GM12892 (cell line): ENCODE data around the gene ADCY7.

ENCODE experiments used
- DNase-seq: peaks from one replicate; pipeline ENCODE4 v3.0.0; 2011; ENCODE audit not compliant: insufficient read length
- FAIRE-seq: peaks from 2 replicates; lab custom pipeline; 2011; peaks lifted over from hg19 to GRCh38; lab: Jason Lieb, UNC
- POLR2A ChIP-seq: IDR thresholded peaks from 2 replicates; pipeline ENCODE4 v1.6.1; 2011; ENCODE audit warnings: low read depth, low read length, control low read depth
- POLR2AphosphoS5 ChIP-seq: IDR thresholded peaks from 2 replicates; pipeline ENCODE4 v1.6.1; 2011; ENCODE audit warnings: low read depth, low read length, control low read depth
- TAF1 ChIP-seq: IDR thresholded peaks from 2 replicates; pipeline ENCODE4 v1.6.1; 2011; ENCODE audit warnings: low read depth, mild to moderate bottlenecking, control low read depth, low read length, borderline replicate concordance

ADCY7 gene

GRCh38 chr16:50304467-50305440 is 38.4 kb downstream of the ADCY7 start:
- no peak for TF ChIP-seq POLR2AphosphoS5
- no peak for TF ChIP-seq TAF1
- no peak for TF ChIP-seq POLR2A
- DNase-seq: peak; percentile 12
- FAIRE-seq: no peak

DNA sequence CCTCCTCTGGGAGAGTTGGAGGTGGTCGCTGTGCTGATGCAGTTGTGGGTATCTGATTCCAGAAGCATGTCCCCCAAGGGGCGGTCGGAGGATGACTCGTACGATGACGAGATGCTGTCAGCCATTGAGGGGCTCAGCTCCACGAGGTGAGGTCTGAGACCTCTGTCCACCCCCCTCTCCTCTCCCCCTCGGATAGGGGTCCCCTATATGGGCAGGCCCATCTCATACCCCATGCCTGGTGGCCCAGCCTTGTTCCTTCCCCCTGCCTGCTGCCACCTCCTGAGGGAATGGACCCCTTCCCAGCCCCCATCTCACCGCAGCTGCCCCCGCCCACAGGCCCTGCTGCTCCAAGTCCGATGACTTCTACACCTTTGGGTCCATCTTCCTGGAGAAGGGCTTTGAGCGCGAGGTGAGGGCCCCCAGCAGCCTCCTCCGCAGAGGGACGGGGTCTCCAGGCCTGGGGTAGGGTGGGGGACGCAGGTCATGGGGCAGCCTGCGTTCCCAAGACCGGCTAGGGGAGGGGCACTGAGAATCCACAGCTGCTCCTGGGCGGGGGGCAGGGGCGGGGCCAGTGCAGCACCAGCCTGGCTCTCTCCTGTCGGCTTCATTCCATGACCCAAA is 39.2 kb downstream of the ADCY7 start:
- TF ChIP-seq POLR2A (no peak), TAF1 (no peak), POLR2AphosphoS5 (no peak)
- peak; percentile 19 for DNase-seq
- FAIRE-seq: no peak

GRCh38 chr16:50306287-50306686 is 39.9 kb downstream of the ADCY7 start:
- FAIRE-seq (no peak), DNase-seq (no peak)
- TF ChIP-seq TAF1 (no peak), POLR2A (no peak), POLR2AphosphoS5 (no peak)

DNA sequence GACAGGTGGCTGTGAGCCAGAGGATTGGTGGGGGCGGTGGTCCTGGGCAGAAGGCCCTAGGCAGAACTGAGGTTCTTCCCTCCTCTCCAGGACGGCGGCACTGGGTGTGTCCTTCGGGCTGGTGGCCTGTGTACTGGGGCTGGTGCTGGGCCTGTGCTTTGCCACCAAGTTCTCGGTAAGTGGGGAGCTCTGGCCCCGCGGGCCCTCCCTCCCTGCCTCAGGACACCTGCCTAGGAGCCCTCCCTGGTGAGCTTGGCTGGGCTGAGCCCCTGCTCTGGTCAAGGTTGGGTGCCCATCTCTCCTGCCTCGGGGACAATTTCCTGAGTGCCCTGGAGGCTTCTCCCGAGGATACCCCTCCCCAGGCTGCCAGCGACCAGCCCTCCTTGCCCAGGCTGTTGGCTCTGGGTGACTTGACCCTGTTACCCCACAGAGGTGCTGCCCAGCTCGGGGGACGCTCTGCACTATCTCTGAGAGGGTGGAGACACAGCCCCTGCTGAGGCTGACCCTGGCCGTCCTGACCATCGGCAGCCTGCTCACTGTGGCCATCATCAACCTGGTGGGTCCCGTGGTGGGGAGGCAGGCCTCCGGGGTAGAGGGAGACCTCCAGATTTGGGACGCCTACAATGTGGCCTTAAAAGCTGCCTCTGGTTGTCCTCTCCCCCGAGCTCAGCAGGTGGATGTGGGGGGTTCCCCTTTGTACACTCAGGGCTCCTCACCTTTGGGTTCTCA is 42.0 kb downstream of the ADCY7 start:
- FAIRE-seq: no peak
- no peak for TF ChIP-seq TAF1
- no peak for TF ChIP-seq POLR2A
- TF ChIP-seq POLR2AphosphoS5: no peak
- DNase-seq: peak; percentile 15

- peak; percentile 9 for DNase-seq
- TF ChIP-seq POLR2AphosphoS5 (no peak), TAF1 (no peak), POLR2A (no peak)
- no peak for FAIRE-seq
Observed at GRCh38 chr16:50309156-50309526, 42.8 kb downstream of the ADCY7 start.

DNA sequence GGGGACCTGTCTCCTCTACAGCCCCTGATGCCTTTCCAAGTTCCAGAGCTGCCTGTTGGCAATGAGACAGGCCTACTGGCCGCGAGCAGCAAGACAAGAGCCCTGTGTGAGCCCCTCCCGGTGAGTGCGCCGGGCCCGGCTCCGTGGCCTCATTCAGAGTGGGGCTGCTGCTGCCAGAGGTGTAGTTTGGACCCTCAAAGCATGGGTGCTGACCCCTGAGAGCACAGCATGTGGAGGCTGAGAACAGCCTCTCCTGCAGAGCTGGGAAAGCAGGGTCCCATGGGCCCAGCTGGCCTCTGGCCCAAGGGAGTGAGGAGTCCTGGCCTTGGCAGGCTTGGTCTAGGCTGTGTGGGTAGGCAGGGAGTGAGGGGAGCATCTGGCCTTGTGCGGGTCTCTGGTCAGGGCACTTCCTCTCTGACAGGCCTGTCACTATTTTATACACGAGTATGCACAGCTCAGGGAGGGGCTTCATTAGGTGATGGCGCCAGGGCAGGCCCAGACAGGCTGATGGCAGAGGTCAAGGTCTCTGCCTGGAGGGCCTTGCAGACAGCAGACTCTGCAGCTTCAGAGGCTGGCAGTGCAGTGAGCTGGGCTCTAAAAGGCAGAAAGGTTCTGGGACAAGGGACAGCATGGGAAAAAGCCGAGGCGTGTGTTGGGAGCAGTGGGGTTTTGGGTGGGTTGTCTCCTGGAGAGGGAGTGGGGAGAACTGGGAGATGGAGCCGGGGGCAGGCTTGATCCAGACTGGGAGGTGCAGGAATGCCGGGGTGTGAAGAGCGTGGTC is 43.4 kb downstream of the ADCY7 start:
- no peak for FAIRE-seq

DNA sequence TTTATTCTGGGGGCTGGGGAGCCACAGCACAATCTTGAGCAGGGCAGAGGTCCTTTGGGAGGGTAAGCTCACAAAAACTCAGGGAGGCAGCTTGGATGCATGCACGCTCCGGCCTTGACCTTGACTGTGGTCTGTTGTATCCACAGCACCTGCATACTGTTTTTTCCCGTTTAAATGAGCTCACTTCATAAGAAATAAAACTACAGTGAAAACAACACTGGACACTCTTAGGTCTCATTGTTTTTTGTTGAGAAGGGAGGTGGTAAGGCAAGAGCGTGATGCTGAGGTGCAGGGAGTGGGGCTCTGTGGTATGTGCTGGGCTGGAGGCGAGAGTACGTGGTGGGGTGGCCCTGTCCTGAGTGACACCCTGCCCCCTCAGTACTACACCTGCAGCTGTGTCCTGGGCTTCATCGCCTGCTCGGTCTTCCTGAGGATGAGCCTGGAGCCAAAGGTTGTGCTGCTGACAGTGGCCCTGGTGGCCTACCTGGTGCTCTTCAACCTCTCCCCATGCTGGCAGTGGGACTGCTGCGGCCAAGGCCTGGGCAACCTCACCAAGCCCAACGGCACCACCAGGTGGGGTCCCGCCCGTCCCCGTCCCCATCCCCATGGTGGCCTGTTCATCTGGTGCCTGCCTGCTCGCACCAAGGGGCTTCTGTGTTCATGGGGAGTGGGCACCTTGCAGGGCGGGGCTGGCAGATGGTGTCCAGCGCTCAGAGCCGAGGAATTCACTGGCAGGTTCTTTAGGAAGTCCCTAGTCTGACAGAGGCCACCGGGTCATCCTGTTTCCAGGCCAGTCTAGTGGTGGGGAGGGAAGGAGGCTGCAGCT is 44.2 kb downstream of the ADCY7 start:
- TF ChIP-seq POLR2AphosphoS5: no peak
- no peak for TF ChIP-seq POLR2A
- no peak for TF ChIP-seq TAF1
- no peak for FAIRE-seq
- DNase-seq: peak; percentile 9

More for the DNA sequence above, 43.4 kb downstream of the ADCY7 start:
- DNase-seq: peak; percentile 19
- TF ChIP-seq POLR2AphosphoS5 (no peak), TAF1 (no peak), POLR2A (no peak)

DNA sequence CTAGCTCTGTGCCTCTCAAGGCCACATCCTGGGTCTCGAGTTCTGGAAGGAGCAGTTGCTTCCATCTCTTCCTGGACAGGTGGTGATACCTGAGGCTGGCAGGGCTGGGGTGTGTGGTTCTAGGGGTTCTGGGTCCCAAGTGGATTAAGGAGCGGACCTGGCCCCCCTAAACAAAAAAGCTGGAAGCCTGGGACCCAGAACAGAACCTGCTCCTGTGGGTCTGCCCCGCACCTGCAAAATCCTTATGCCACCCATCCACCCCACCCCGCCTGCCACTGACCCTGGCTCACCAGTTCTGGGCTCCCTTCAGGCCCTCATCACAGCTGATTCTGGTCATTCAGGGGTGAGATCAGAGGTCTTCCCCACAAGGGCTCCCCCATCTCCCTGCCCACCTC is 44.8 kb downstream of the ADCY7 start:
- FAIRE-seq (no peak), DNase-seq (no peak)
- TF ChIP-seq POLR2AphosphoS5 (no peak), POLR2A (0 out of 2 replicates have a peak, but pooled peaks have one; percentile 21), TAF1 (no peak)

DNA sequence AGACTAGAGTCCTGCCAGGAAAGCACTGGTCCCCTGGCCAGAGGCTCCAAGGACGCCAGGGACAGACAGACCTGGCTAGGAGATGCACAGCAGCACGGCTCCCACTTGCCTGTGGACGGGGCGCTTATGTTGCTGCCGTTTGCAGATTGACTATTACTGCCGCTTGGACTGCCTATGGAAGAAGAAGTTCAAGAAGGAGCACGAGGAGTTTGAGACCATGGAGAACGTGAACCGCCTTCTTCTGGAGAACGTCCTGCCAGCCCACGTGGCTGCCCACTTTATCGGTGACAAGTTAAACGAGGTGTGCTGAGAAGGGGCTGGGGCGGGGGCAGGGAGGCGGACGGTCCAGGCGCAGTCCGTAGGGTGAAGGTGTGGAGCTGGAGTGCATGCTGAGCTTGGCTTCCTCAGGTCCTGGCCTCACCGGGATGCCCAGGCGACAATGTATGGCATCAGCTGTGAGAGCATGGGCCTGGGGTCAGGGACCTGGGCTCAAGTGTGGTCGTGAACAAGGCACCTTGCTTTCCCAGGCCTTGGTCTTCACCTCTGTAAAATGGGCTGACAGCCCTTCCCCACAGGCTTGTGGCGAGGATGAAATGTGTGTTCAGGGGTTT is 45.6 kb downstream of the ADCY7 start:
- no peak for FAIRE-seq
- TF ChIP-seq POLR2A: no peak
- peak; percentile 54 for TF ChIP-seq POLR2AphosphoS5
- DNase-seq: peak; percentile 29
